ENCODE measurements around the gene IQCK.

The IQCK gene

DNA sequence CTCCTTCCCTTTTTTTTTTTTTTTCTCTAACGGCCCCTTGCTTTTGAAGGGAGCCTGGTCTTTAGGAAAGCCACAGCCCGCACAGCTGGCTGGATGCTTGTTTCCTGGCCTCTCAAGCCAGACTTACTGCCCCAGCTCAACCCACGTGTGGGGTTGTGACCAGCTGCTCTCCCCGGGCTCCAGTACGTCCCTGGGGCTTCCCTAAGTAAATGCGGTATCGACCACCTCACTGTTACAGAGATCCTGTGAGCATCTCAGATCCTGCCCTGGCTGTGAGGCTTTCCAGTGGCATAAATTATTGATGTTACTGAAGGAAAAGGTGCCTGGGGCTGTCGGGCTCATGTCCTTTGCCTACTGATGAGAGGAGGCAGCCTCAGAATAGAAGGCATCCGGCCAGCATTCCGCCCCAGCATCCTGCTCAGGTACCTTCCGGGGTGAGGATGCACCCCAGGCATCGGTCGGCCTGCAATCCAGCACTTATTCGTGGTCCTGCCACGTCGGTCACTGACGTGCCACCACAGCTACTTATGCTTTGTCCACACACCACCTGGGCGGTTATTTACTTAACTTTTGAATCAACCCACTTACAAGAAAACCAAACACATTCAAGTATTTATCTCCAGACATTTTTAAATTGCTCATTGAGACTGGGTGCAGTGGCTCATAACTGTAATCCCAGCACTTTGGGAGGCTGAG is 156.9 kb downstream of the IQCK start:
- no peaks in the 10 kb centered on the region for H3K36me3 ChIP-seq

DNA sequence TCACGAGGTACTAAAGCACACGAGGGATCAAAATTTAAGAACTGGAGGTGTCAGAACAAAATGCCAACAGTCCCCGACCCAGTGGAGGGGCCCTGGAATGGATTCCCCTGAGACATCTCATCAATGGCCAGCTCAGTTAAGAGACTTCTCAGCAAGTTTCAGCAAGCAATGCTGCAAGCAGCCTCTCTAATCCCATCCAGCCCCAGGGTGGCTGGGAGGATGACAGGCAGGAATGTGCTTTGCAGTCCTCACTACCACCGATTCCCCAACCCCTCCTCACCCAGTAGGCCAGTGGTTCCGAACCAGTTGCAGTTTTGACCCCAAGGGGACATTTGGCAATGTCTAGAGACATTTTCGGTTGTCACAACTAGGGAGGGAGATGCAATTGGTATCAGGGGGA is 157.8 kb downstream of the IQCK start:
- TF ChIP-seq, protein P1, sequence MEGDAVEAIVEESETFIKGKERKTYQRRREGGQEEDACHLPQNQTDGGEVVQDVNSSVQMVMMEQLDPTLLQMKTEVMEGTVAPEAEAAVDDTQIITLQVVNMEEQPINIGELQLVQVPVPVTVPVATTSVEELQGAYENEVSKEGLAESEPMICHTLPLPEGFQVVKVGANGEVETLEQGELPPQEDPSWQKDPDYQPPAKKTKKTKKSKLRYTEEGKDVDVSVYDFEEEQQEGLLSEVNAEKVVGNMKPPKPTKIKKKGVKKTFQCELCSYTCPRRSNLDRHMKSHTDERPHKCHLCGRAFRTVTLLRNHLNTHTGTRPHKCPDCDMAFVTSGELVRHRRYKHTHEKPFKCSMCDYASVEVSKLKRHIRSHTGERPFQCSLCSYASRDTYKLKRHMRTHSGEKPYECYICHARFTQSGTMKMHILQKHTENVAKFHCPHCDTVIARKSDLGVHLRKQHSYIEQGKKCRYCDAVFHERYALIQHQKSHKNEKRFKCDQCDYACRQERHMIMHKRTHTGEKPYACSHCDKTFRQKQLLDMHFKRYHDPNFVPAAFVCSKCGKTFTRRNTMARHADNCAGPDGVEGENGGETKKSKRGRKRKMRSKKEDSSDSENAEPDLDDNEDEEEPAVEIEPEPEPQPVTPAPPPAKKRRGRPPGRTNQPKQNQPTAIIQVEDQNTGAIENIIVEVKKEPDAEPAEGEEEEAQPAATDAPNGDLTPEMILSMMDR (IDR thresholded peaks at IDR 0.05) = no peak
- H3K4me1 ChIP-seq (ENCODE audit: control insufficient read depth in 1 of 2, insufficient read depth in 1 of 2, low read depth in 1 of 2, low read length in 1 of 2) = no peaks in the 10 kb centered on the region
- H3K36me3 ChIP-seq = no peaks in the 10 kb centered on the region
- H3K9me3 ChIP-seq = no peaks in the 10 kb centered on the region
- no peak overlapping the region for H3K4me3 ChIP-seq (ENCODE audit: low read depth in 1 of 2, low read length in 1 of 2)
- H3K27ac ChIP-seq = no peak overlapping the region
- H3K27me3 ChIP-seq = peaks cover 20% of the 10 kb centered on the region

More for the DNA sequence above, 156.9 kb downstream of the IQCK start:
- H3K9me3 ChIP-seq = no peaks in the 10 kb centered on the region
- peaks cover 15% of the 10 kb centered on the region for H3K27me3 ChIP-seq
- no peaks in the 10 kb centered on the region for H3K4me1 ChIP-seq (ENCODE audit: control insufficient read depth in 1 of 2, insufficient read depth in 1 of 2, low read depth in 1 of 2, low read length in 1 of 2)
- no peak overlapping the region for H3K27ac ChIP-seq
- TF ChIP-seq, protein P1 (IDR thresholded peaks at IDR 0.05) = no peak
- H3K4me3 ChIP-seq (ENCODE audit: low read depth in 1 of 2, low read length in 1 of 2) = no peak overlapping the region

DNA sequence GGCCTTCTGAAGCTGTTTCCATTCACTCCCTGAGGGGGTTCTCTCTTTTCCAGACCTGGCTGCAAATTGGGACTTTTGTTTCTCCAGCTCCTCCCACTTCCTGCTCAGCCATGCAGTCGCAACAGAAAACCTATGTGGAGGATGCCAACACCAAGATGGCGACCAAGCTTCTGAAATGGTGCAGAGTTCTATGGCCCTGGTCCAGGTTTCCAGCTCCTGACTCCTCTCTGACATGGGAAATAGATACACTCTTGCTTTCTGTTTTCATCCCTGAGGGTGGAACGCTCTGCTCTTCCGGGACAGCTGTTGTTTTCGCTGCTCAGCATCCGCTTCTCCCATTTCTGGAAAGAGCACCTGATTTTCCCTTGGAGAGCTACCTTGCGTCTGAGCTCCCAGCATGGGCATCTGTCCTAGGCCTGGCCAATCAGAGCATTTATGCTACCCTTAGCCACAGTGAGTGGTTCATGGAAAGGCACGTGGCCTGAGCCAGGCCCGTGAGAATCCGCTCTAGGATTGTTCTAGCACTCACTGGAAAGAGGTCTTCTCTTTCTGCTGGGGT is 158.5 kb downstream of the IQCK start:
- Histone ChIP-seq H3K4me1 (ENCODE audit: control insufficient read depth in 1 of 2, insufficient read depth in 1 of 2, low read depth in 1 of 2, low read length in 1 of 2) (no peaks in the 10 kb centered on the region), H3K27ac (no peak overlapping the region), H3K9me3 (no peaks in the 10 kb centered on the region), H3K36me3 (no peaks in the 10 kb centered on the region), H3K27me3 (peaks cover 27% of the 10 kb centered on the region), H3K4me3 (ENCODE audit: low read depth in 1 of 2, low read length in 1 of 2) (no peak overlapping the region)
- TF ChIP-seq, protein P1 (IDR thresholded peaks at IDR 0.05) = no peak

DNA sequence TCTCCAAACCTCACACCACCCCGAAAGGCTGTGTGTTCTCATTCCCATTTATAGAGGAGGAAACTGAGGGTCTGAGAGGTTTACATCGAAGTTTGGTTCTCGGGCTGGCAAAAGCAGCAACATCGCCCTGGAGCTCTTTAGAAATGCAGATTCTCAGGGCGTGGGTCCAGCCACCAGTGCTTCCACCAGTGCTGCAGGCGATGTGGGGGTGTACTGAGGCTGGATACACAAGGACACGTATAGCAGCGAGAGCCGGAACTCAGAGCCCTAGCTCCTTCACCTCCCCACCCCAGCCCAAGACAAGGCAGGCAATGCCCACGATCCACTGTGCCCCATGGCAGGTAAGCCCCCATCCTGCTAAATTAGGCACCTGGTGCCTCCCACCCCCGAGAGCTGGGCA is 160.7 kb downstream of the IQCK start:
- Histone ChIP-seq H3K4me1 (ENCODE audit: control insufficient read depth in 1 of 2, insufficient read depth in 1 of 2, low read depth in 1 of 2, low read length in 1 of 2) (no peaks in the 10 kb centered on the region), H3K9me3 (no peaks in the 10 kb centered on the region), H3K36me3 (no peaks in the 10 kb centered on the region), H3K4me3 (ENCODE audit: low read depth in 1 of 2, low read length in 1 of 2) (no peak overlapping the region), H3K27me3 (peaks cover 49% of the 10 kb centered on the region), H3K27ac (no peak overlapping the region)
- TF ChIP-seq, protein P1 (IDR thresholded peaks at IDR 0.05) = no peak

DNA sequence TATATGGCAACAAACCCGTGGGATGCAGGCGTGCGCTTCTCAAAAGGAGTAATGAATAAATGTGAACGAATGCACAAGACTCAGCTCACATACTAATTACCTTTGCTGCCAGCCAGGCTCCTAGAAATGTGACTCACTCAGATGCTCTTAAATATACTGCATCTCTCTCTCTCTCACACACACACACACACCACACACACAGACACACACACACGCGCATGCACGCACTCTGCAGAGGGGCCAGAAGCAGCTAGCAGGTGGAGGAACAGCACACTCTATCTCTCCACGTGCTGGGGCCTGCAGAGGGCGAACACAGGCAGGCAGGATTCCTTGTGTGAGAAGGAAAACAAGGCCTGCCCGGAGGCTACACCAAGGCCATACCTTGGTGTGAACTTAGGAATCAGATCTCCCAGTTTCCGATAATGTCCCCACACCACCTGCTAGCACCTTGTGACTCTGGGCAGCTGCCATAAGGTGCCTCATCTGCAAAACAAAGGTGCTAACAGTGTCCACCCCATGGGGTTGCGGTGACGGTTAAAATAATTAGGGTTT is 161.2 kb downstream of the IQCK start:
- TF ChIP-seq, protein P1 (IDR thresholded peaks at IDR 0.05) = no peak
- Histone ChIP-seq H3K27ac (no peak overlapping the region), H3K27me3 (peaks cover 51% of the 10 kb centered on the region), H3K9me3 (no peaks in the 10 kb centered on the region), H3K36me3 (no peaks in the 10 kb centered on the region), H3K4me1 (ENCODE audit: control insufficient read depth in 1 of 2, insufficient read depth in 1 of 2, low read depth in 1 of 2, low read length in 1 of 2) (peaks cover 0 to 3% of the 10 kb centered on the region in 2 experiments), H3K4me3 (ENCODE audit: low read depth in 1 of 2, low read length in 1 of 2) (no peak overlapping the region)

All from neutrophil (primary cell).